Measurements from ENCODE around the gene NPHP4. TPM values are rescaled to one million over a fixed set of nuclear protein-coding genes. Genes with fewer than 3 reads are reported as not detected.

The NPHP4 gene
- total RNA-seq, 1 experiment from 2014 or later, result 18.8 TPM

DNA sequence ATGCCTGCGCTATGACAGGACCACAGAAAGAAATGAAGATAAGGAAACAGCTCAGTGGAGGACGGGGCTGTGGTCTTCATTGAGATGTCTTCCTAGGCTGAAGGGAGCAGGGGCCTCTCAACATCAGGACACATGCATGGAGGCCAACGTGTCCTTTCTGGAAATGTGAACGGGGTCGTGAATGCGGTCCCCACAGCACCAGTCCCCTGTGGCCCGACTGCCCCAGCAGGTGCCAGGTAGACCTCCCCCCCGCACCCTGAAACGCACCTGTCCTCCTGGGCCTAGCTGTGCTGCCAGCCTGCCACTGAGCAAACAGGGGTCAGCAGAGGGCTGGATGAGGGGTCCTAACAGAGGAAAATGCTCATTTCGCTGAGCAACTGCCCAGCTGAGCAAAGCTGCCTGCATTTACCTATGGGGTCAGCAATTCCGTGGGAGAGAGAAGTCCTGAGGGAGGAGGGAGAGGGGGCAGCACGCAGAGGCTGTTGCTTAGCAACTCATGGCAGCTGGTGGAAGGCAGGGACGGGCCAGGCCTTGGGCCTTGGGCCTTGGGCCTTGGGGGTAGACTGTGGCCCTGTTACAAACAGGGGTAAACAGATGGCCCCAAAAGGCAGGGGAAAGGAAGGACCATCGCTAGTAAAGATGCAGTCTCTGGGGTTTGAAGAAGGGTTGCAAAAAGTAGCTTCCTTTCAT lies 77.4 kb downstream of the NPHP4 start:
- no peak for DNase-seq
- H3K9me2 ChIP-seq (replicated peaks; ENCODE audit: low read length), result no peaks in the 10 kb centered on the region
- CTCF ChIA-PET, result no interaction called here
- no peaks in the 10 kb centered on the region for H3K4me1 ChIP-seq (ENCODE audit: insufficient read depth, low read length)
- no peak for TF ChIP-seq EZH2 (IDR thresholded peaks at IDR 0.05; ENCODE audit: low read length, unreplicated experiment)
- BruUV-seq (replicated peaks), result no TSS peak
- no peak overlapping the region for H3K27ac ChIP-seq (ENCODE audit: low read length)
- no peaks in the 10 kb centered on the region for H3K79me2 ChIP-seq (ENCODE audit: low read length)
- no peaks in the 10 kb centered on the region for H3K27me3 ChIP-seq (ENCODE audit: low read length)
- no peak overlapping the region for H3K9ac ChIP-seq (ENCODE audit: low read length)
- H3K9me3 ChIP-seq (ENCODE audit: low read length), result no peaks in the 10 kb centered on the region
- ATAC-seq, result no peak
- intact Hi-C loops (cut with micrococcal nuclease), result loop anchor here (5.0 kb wide), 1 partner anchor 62 kb away; no protein-coding TSS in a partner anchor
- no peak overlapping the region for H3K4me3 ChIP-seq (ENCODE audit: low read length)
- POLR2A ChIA-PET (ENCODE audit: unreplicated experiment), result no interaction called here
- no peaks in the 10 kb centered on the region for H3K36me3 ChIP-seq (ENCODE audit: low read depth, low read length)
- no peak overlapping the region for H3K4me2 ChIP-seq (ENCODE audit: low read length)
- H2AFZ ChIP-seq (ENCODE audit: low read length), result no peak overlapping the region
- no peaks in the 10 kb centered on the region for H3F3A ChIP-seq (ENCODE audit: low read length, unreplicated experiment)
- H4K20me1 ChIP-seq (ENCODE audit: low read length), result no peaks in the 10 kb centered on the region

- H3K27ac ChIP-seq (ENCODE audit: low read length), result no peak overlapping the region
- intact Hi-C loops (cut with micrococcal nuclease), result no loop called here
- POLR2A ChIA-PET (ENCODE audit: unreplicated experiment), result no interaction called here
- CTCF ChIA-PET, result no interaction called here
- H3K36me3 ChIP-seq (ENCODE audit: low read depth, low read length), result no peaks in the 10 kb centered on the region
- H3F3A ChIP-seq (ENCODE audit: low read length, unreplicated experiment), result no peaks in the 10 kb centered on the region
- H3K9me3 ChIP-seq (ENCODE audit: low read length), result no peaks in the 10 kb centered on the region
- no peak for DNase-seq
- H3K4me2 ChIP-seq (ENCODE audit: low read length), result no peak overlapping the region
- H3K4me1 ChIP-seq (ENCODE audit: insufficient read depth, low read length), result no peaks in the 10 kb centered on the region
- no peaks in the 10 kb centered on the region for H4K20me1 ChIP-seq (ENCODE audit: low read length)
- no peak overlapping the region for H3K4me3 ChIP-seq (ENCODE audit: low read length)
- H2AFZ ChIP-seq (ENCODE audit: low read length), result no peak overlapping the region
- TF ChIP-seq EZH2phosphoT487 (IDR thresholded peaks at IDR 0.05; ENCODE audit: borderline replicate concordance, low read length) (no peak), CTCF (conservative IDR thresholded peaks at IDR 0.05; ENCODE audit: low read depth, low read length) (no peak), EZH2 (IDR thresholded peaks at IDR 0.05; ENCODE audit: low read length, unreplicated experiment) (no peak)
- H3K9me2 ChIP-seq (replicated peaks; ENCODE audit: low read length), result no peaks in the 10 kb centered on the region
- no peak for ATAC-seq
- H3K27me3 ChIP-seq (ENCODE audit: low read length), result no peaks in the 10 kb centered on the region
- no peaks in the 10 kb centered on the region for H3K79me2 ChIP-seq (ENCODE audit: low read length)
- H3K9ac ChIP-seq (ENCODE audit: low read length), result no peak overlapping the region
- no TSS peak for BruUV-seq (replicated peaks)
Observed at GRCh38 chr1:5913876-5914275, 78.3 kb downstream of the NPHP4 start.

- DNase-seq (no peak), ATAC-seq (no peak)
- Histone ChIP-seq H3K27me3 (ENCODE audit: low read length) (no peaks in the 10 kb centered on the region), H3K9me3 (ENCODE audit: low read length) (no peaks in the 10 kb centered on the region), H3K27ac (ENCODE audit: low read length) (no peak overlapping the region), H3K79me2 (ENCODE audit: low read length) (no peaks in the 10 kb centered on the region), H3K4me1 (ENCODE audit: insufficient read depth, low read length) (no peaks in the 10 kb centered on the region), H4K20me1 (ENCODE audit: low read length) (no peaks in the 10 kb centered on the region), H3K4me2 (ENCODE audit: low read length) (no peak overlapping the region), H3K36me3 (ENCODE audit: low read depth, low read length) (no peaks in the 10 kb centered on the region), H2AFZ (ENCODE audit: low read length) (no peak overlapping the region), H3K9ac (ENCODE audit: low read length) (no peak overlapping the region), H3F3A (ENCODE audit: low read length, unreplicated experiment) (no peaks in the 10 kb centered on the region), H3K4me3 (ENCODE audit: low read length) (no peak overlapping the region), H3K9me2 (replicated peaks; ENCODE audit: low read length) (no peaks in the 10 kb centered on the region)
- ChIA-PET POLR2A (ENCODE audit: unreplicated experiment) (no interaction called here), CTCF (no interaction called here)
- intact Hi-C loops (cut with micrococcal nuclease), result no loop called here
- TF ChIP-seq EZH2phosphoT487 (IDR thresholded peaks at IDR 0.05; ENCODE audit: borderline replicate concordance, low read length) (no peak), CTCF (conservative IDR thresholded peaks at IDR 0.05; ENCODE audit: low read depth, low read length) (no peak)
- no TSS peak for BruUV-seq (replicated peaks)
Observed at GRCh38 chr1:5913078-5913845, 79.0 kb downstream of the NPHP4 start.
